ENCODE results near the gene ABCA8. TPM values are rescaled to one million over a fixed set of nuclear protein-coding genes. Genes with fewer than 3 reads are reported as not detected.
"Not testable (repeated sequence)": the region's sequence is repeated elsewhere in the genome, so short reads cannot be mapped to it uniquely, and the experiment has no call there.

ABCA8 gene
- polyA plus RNA-seq, 3 donors = 3.7 to 32.8 (median 22.9) TPM

GRCh38 chr17:68944435-68945035, 10.7 kb downstream of the ABCA8 start:
- WGBS, 3 donors = 51 to 91% (median 53%) methylated on average over 6 of the region's 6 CpGs
- H3K27ac ChIP-seq (ENCODE audit: low read depth, low read length) = no peak overlapping the region

- 95 to 98% (median 96%) methylated on average over 2 of the region's 2 CpGs for WGBS, 3 donors
- H3K27ac ChIP-seq (ENCODE audit: low read depth, low read length) = not testable (repeated sequence)
Measured at GRCh38 chr17:68943812-68944182, 11.4 kb downstream of the ABCA8 start.

- 71 to 96% (median 96%) methylated on average over 4 of the region's 4 CpGs for WGBS, 3 donors
- no peak overlapping the region for H3K27ac ChIP-seq (ENCODE audit: low read depth, low read length)
Measured at GRCh38 chr17:68943123-68943811, 11.9 kb downstream of the ABCA8 start.

GRCh38 chr17:68942389-68942788, 12.8 kb downstream of the ABCA8 start:
- WGBS, 3 donors = 53 to 67% (median 61%) methylated on average over 3 of the region's 3 CpGs

GRCh38 chr17:68941761-68942160, 13.4 kb downstream of the ABCA8 start:
- 74 to 83% (median 77%) methylated on average over 6 of the region's 6 CpGs for WGBS, 3 donors
- no peak overlapping the region for H3K27ac ChIP-seq (ENCODE audit: low read depth, low read length)

More at GRCh38 chr17:68942389-68942788, 12.8 kb downstream of the ABCA8 start:
- H3K27ac ChIP-seq (ENCODE audit: low read depth, low read length) = no peak overlapping the region

GRCh38 chr17:68939195-68939594, 16.0 kb downstream of the ABCA8 start:
- no peak overlapping the region for H3K27ac ChIP-seq (ENCODE audit: low read depth, low read length)
- 50 to 75% (median 67%) methylated on average over 3 of the region's 3 CpGs for WGBS, 3 donors

- no peak overlapping the region for H3K27ac ChIP-seq (ENCODE audit: low read depth, low read length)
- 82 to 85% (median 83%) methylated on average over 8 of the region's 8 CpGs for WGBS, 3 donors
Measured at GRCh38 chr17:68937890-68938514, 17.2 kb downstream of the ABCA8 start.

- H3K27ac ChIP-seq (ENCODE audit: low read depth, low read length) = no peak overlapping the region
- WGBS, 3 donors = 73 to 80% (median 73%) methylated on average over 4 of the region's 4 CpGs
Measured at GRCh38 chr17:68927516-68927915, 27.7 kb downstream of the ABCA8 start.

GRCh38 chr17:68924793-68925720, 30.1 kb downstream of the ABCA8 start:
- no peak overlapping the region for H3K27ac ChIP-seq (ENCODE audit: low read depth, low read length)
- WGBS, 3 donors = 74 to 83% (median 78%) methylated on average over 9 of the region's 9 CpGs

GRCh38 chr17:68910789-68911431, 44.3 kb downstream of the ABCA8 start:
- WGBS, 3 donors = 90 to 100% (median 92%) methylated on average over 2 of the region's 2 CpGs
- H3K27ac ChIP-seq (ENCODE audit: low read depth, low read length) = peak overlapping the region; percentile 11

- WGBS, 3 donors = 42 to 68% (median 54%) methylated on average over 5 of the region's 5 CpGs
- peak overlapping the region; percentile 11 for H3K27ac ChIP-seq (ENCODE audit: low read depth, low read length)
Measured at GRCh38 chr17:68910251-68910705, 44.9 kb downstream of the ABCA8 start.

- no peak overlapping the region for H3K27ac ChIP-seq (ENCODE audit: low read depth, low read length)
- WGBS, 3 donors = 27 to 70% (median 32%) methylated on average over 1 of the region's 1 CpG
Measured at GRCh38 chr17:68909066-68909465, 46.1 kb downstream of the ABCA8 start.

- 53 to 84% (median 72%) methylated on average over 2 of the region's 2 CpGs for WGBS, 3 donors
- no peak overlapping the region for H3K27ac ChIP-seq (ENCODE audit: low read depth, low read length)
Measured at GRCh38 chr17:68908045-68908444, 47.1 kb downstream of the ABCA8 start.

- 74 to 89% (median 84%) methylated on average over 3 of the region's 3 CpGs for WGBS, 3 donors
- no peak overlapping the region for H3K27ac ChIP-seq (ENCODE audit: low read depth, low read length)
Measured at GRCh38 chr17:68906638-68907037, 48.6 kb downstream of the ABCA8 start.

- WGBS, 3 donors = 83 to 86% (median 84%) methylated on average over 8 of the region's 8 CpGs
- no peak overlapping the region for H3K27ac ChIP-seq (ENCODE audit: low read depth, low read length)
Measured at GRCh38 chr17:68903286-68903685, 51.9 kb downstream of the ABCA8 start.

- H3K27ac ChIP-seq (ENCODE audit: low read depth, low read length) = no peak overlapping the region
Measured at GRCh38 chr17:68897557-68897956, 57.6 kb downstream of the ABCA8 start.

- no peak overlapping the region for H3K27ac ChIP-seq (ENCODE audit: low read depth, low read length)
- 66 to 86% (median 77%) methylated on average over 5 of the region's 5 CpGs for WGBS, 3 donors
Measured at GRCh38 chr17:68892658-68893057, 62.5 kb downstream of the ABCA8 start.

- WGBS, 3 donors = 97 to 100% (median 100%) methylated on average over 1 of the region's 1 CpG
- no peak overlapping the region for H3K27ac ChIP-seq (ENCODE audit: low read depth, low read length)
Measured at GRCh38 chr17:68892193-68892592, 63.0 kb downstream of the ABCA8 start.

Measured in adipose tissue (tissue), 3 donors.